HepG2 (cell line): ENCODE results near the gene ZNF544. TPM values are rescaled to one million over a fixed set of nuclear protein-coding genes. Genes with fewer than 3 reads are reported as not detected.

ENCODE experiments used
- CAMTA2 ChIP-seq: sonication (generic); formaldehyde crosslinking; IDR thresholded peaks from 2 replicates; pipeline ENCODE4 v1.4.0; 2020; ENCODE audit warnings: mild to moderate bottlenecking, missing genetic modification reagents, borderline replicate concordance
- ESRRA ChIP-seq: sonication (generic); formaldehyde crosslinking; IDR thresholded peaks from 2 replicates; pipeline ENCODE4 v1.5.1; 2020; ENCODE audit warnings: mild to moderate bottlenecking, low read depth, missing genetic modification reagents
- MAFF ChIP-seq: IDR thresholded peaks from 2 replicates; pipeline ENCODE4 v1.6.1; 2011; ENCODE audit warnings: low read depth, low read length, improper control_type of control experiment
- MEIS2 ChIP-seq: sonication (generic); formaldehyde crosslinking; IDR thresholded peaks from 2 replicates; pipeline ENCODE4 v1.9.0; 2021; ENCODE audit warnings: mild to moderate bottlenecking, missing genetic modification reagents
- MTA3 ChIP-seq: sonication (generic); formaldehyde crosslinking; IDR thresholded peaks from 2 replicates; pipeline ENCODE4 v1.4.0; 2020; ENCODE audit warnings: missing genetic modification reagents
- NR1H2 ChIP-seq: sonication (generic); formaldehyde crosslinking; IDR thresholded peaks from 2 replicates; pipeline ENCODE4 v1.8.1; 2022; ENCODE audit warnings: low read depth, missing genetic modification reagents, borderline replicate concordance
- ONECUT2 ChIP-seq: sonication (generic); formaldehyde crosslinking; IDR thresholded peaks from 2 replicates; pipeline ENCODE4 v1.4.0; 2020; ENCODE audit warnings: missing genetic modification reagents
- SMC3 ChIP-seq: IDR thresholded peaks from 2 replicates; pipeline ENCODE4 v1.6.1; 2011; ENCODE audit warnings: low read length, improper control_type of control experiment
- TBX3 ChIP-seq: fragments of 450-650 bp; IDR thresholded peaks from 2 replicates; pipeline ENCODE4 v1.6.1; 2017; ENCODE audit warnings: antibody characterized with exemption, mild to moderate bottlenecking, inconsistent platforms, borderline replicate concordance
- TSC22D2 ChIP-seq: sonication (generic); formaldehyde crosslinking; IDR thresholded peaks from 2 replicates; pipeline ENCODE4 v1.5.1; 2020; ENCODE audit warnings: missing genetic modification reagents, mild to moderate bottlenecking, borderline replicate concordance
- WIZ ChIP-seq: sonication (generic); formaldehyde crosslinking; IDR thresholded peaks from 2 replicates; pipeline ENCODE4 v1.5.1; 2020; ENCODE audit warnings: mild to moderate bottlenecking, missing genetic modification reagents
- ZFP36L2 ChIP-seq: sonication (generic); formaldehyde crosslinking; IDR thresholded peaks from 2 replicates; pipeline ENCODE4 v1.4.0; 2020; ENCODE audit warnings: missing genetic modification reagents
- ZNF251 ChIP-seq: sonication (generic); formaldehyde crosslinking; IDR thresholded peaks from 2 replicates; pipeline ENCODE4 v1.9.0; 2021; ENCODE audit warnings: mild to moderate bottlenecking, missing genetic modification reagents
- ZNF432 ChIP-seq: sonication (generic); formaldehyde crosslinking; IDR thresholded peaks from 2 replicates; pipeline ENCODE4 v1.5.0; 2020; ENCODE audit warnings: missing genetic modification reagents, mild to moderate bottlenecking, borderline replicate concordance
- ZNF605 ChIP-seq: sonication (generic); formaldehyde crosslinking; IDR thresholded peaks from 2 replicates; pipeline ENCODE4 v1.8.0; 2022; ENCODE audit warnings: mild to moderate bottlenecking, missing genetic modification reagents
- ZNF747 ChIP-seq: sonication (generic); formaldehyde crosslinking; IDR thresholded peaks from 2 replicates; pipeline ENCODE4 v1.8.1; 2023; ENCODE audit warnings: missing genetic modification reagents, mild to moderate bottlenecking, borderline replicate concordance
- ZNF775 ChIP-seq: sonication (generic); formaldehyde crosslinking; IDR thresholded peaks from 2 replicates; pipeline ENCODE4 v1.4.0; 2020; ENCODE audit warnings: missing genetic modification reagents, mild to moderate bottlenecking, moderate library complexity, borderline replicate concordance
- ZNF788 ChIP-seq: sonication (generic); formaldehyde crosslinking; IDR thresholded peaks from 2 replicates; pipeline ENCODE4 v1.5.0; 2020; ENCODE audit warnings: mild to moderate bottlenecking, missing genetic modification reagents, borderline replicate concordance
- ZSCAN30 ChIP-seq: sonication (generic); formaldehyde crosslinking; IDR thresholded peaks from 2 replicates; pipeline ENCODE4 v1.5.0; 2020; ENCODE audit warnings: mild to moderate bottlenecking, missing genetic modification reagents
- polyA plus RNA-seq, 8 experiments: library from polyadenylated mRNA; depleted of rRNA in 3 of 8; stranded (reverse) in 7 of 8; unstranded in 1 of 8; fragments of >200 nt; fragmentation: Illumina TruSeq in 4 of 8; extraction: Trizol in 4 of 8; gene quantifications; 2 replicates each; pipeline versions ENCODE4 v1.2.1 to v1.2.3, GENCODE V29; 2011 to 2016; ENCODE audit warnings: low read depth in 4 of 8, missing spikeins in 1 of 8, mixed read lengths in 1 of 8; ENCODE audit not compliant: insufficient read depth in 1 of 8
- total RNA-seq, 5 experiments: library from RNA; depleted of rRNA; stranded (reverse); fragments of >200 nt; fragmentation: Illumina TruSeq; extraction: Trizol; gene quantifications; 2 replicates each; pipeline ENCODE4 v1.2.3, GENCODE V29; 2016; ENCODE audit warnings: low read depth in 1 of 5
- TF ChIP-seq, protein P1 (sequence below): sonication (generic); formaldehyde crosslinking; IDR thresholded peaks from 2 replicates; pipeline ENCODE4 v1.5.0; 2020; ENCODE audit warnings: mild to moderate bottlenecking, missing genetic modification reagents
- TF ChIP-seq, protein P2 (sequence below): sonication (generic); formaldehyde crosslinking; IDR thresholded peaks from 2 replicates; pipeline ENCODE4 v1.8.0; 2022; ENCODE audit warnings: mild to moderate bottlenecking, missing genetic modification reagents
- TF ChIP-seq, protein P3 (sequence below): sonication (generic); formaldehyde crosslinking; conservative IDR thresholded peaks from 2 replicates; pipeline ENCODE4 v1.8.0; 2022; ENCODE audit warnings: low read depth, missing genetic modification reagents
- TF ChIP-seq, protein P4 (sequence below): sonication (generic); formaldehyde crosslinking; IDR thresholded peaks from 2 replicates; pipeline ENCODE4 v1.4.0; 2020; ENCODE audit warnings: low read depth, mild to moderate bottlenecking, missing genetic modification reagents

ZNF544 gene
- total and polyA plus RNA-seq, 2 of the 13 experiments (the other 11 are each of a cell fraction or from before 2014, with no cell fraction given): 13.1 to 17.0 TPM

DNA sequence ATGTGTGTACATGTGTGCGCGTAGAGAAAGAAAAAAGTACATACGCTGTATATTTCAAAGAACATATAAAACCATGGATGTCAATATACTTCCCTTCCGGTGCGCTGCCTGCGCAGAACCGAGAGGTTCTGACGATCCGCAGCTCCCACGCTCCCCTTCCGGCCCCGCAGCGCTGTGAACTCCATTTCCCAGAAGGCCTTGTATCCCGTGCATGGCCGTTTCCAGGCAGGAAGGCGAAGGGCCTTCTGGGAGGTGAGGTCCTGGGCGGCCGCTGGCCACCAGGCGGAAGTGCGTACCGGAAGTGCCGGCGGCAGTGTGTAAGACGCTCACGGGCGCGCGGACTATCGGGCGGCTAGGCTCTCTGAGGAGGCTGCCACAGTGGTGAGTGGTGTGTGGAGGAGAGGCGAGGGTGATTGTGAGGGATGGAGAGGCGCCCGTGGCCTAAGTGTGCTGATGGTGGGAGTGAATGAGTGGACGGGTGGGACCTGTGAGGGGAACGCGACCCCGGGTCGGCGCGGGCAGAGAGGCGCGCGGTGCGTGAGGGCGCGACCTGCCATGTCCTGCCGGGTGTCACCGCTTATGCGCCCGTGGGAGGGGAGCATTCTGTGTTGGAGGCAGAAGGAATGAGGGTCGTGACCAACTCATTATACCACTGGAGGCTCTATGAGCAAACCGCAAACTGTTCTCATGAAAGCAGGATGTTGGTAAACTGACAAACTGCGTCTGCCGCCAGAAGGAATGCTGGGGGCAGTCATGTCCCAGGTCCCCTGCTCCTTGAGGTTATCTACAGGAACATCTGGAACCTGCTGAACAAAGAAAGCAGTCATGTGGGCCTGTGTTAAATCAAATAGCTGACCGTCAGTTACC, 76.6 kb downstream of the ZNF544 start, which contains the start of gene ERVK3-1 (continued):
- TF ChIP-seq, protein P1, sequence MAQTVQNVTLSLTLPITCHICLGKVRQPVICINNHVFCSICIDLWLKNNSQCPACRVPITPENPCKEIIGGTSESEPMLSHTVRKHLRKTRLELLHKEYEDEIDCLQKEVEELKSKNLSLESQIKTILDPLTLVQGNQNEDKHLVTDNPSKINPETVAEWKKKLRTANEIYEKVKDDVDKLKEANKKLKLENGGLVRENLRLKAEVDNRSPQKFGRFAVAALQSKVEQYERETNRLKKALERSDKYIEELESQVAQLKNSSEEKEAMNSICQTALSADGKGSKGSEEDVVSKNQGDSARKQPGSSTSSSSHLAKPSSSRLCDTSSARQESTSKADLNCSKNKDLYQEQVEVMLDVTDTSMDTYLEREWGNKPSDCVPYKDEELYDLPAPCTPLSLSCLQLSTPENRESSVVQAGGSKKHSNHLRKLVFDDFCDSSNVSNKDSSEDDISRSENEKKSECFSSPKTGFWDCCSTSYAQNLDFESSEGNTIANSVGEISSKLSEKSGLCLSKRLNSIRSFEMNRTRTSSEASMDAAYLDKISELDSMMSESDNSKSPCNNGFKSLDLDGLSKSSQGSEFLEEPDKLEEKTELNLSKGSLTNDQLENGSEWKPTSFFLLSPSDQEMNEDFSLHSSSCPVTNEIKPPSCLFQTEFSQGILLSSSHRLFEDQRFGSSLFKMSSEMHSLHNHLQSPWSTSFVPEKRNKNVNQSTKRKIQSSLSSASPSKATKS: no peak
- TF ChIP-seq NR1H2 (CRISPR knock-in tag): no peak
- TF ChIP-seq ZSCAN30 (CRISPR knock-in tag): no peak
- no peak for TF ChIP-seq ZNF775
- TF ChIP-seq, protein P2, sequence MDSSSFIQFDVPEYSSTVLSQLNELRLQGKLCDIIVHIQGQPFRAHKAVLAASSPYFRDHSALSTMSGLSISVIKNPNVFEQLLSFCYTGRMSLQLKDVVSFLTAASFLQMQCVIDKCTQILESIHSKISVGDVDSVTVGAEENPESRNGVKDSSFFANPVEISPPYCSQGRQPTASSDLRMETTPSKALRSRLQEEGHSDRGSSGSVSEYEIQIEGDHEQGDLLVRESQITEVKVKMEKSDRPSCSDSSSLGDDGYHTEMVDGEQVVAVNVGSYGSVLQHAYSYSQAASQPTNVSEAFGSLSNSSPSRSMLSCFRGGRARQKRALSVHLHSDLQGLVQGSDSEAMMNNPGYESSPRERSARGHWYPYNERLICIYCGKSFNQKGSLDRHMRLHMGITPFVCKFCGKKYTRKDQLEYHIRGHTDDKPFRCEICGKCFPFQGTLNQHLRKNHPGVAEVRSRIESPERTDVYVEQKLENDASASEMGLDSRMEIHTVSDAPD (CRISPR knock-in tag): peak; percentile 83
- 0 out of 2 replicates have a peak, but pooled peaks have one; percentile 9 for TF ChIP-seq CAMTA2 (CRISPR knock-in tag)
- 0 out of 2 replicates have a peak, but pooled peaks have one; percentile 22 for TF ChIP-seq ZNF605 (CRISPR knock-in tag)
- TF ChIP-seq ZNF432: no peak
- no peak for TF ChIP-seq MEIS2 (CRISPR knock-in tag)
- TF ChIP-seq ZNF251 (CRISPR knock-in tag): 0 out of 2 replicates have a peak, but pooled peaks have one; percentile 27
- TF ChIP-seq, protein P3, sequence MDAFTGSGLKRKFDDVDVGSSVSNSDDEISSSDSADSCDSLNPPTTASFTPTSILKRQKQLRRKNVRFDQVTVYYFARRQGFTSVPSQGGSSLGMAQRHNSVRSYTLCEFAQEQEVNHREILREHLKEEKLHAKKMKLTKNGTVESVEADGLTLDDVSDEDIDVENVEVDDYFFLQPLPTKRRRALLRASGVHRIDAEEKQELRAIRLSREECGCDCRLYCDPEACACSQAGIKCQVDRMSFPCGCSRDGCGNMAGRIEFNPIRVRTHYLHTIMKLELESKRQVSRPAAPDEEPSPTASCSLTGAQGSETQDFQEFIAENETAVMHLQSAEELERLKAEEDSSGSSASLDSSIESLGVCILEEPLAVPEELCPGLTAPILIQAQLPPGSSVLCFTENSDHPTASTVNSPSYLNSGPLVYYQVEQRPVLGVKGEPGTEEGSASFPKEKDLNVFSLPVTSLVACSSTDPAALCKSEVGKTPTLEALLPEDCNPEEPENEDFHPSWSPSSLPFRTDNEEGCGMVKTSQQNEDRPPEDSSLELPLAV (CRISPR knock-in tag): no peak
- no peak for TF ChIP-seq MTA3
- TF ChIP-seq ESRRA (CRISPR knock-in tag): no peak; the same call in 1 of the 2 replicates
- peak; percentile 92 for TF ChIP-seq ZNF788 (CRISPR knock-in tag)
- TF ChIP-seq ONECUT2 (CRISPR knock-in tag): no peak
- TF ChIP-seq MAFF: no peak
- no peak for TF ChIP-seq ZFP36L2
- TF ChIP-seq, protein P4, sequence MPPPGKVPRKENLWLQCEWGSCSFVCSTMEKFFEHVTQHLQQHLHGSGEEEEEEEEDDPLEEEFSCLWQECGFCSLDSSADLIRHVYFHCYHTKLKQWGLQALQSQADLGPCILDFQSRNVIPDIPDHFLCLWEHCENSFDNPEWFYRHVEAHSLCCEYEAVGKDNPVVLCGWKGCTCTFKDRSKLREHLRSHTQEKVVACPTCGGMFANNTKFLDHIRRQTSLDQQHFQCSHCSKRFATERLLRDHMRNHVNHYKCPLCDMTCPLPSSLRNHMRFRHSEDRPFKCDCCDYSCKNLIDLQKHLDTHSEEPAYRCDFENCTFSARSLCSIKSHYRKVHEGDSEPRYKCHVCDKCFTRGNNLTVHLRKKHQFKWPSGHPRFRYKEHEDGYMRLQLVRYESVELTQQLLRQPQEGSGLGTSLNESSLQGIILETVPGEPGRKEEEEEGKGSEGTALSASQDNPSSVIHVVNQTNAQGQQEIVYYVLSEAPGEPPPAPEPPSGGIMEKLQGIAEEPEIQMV: no peak
- no peak for TF ChIP-seq ZNF747 (CRISPR knock-in tag)
- TF ChIP-seq SMC3: no peak
- no peak for TF ChIP-seq TBX3
- TF ChIP-seq TSC22D2 (CRISPR knock-in tag): 0 out of 2 replicates have a peak, but pooled peaks have one; percentile 49
- TF ChIP-seq WIZ: no peak
